Spleen (tissue), 7 donors: ENCODE data around the gene SHLD1.
"Not testable (repeated sequence)": the region's sequence is repeated elsewhere in the genome, so short reads cannot be mapped to it uniquely, and the experiment has no call there.

Experiments used
- POLR2A ChIP-seq, 3 donors: fragments of 450-650 bp; IDR thresholded peaks; one replicate each; pipeline ENCODE4 v1.5.1; 2017; ENCODE audit warnings: antibody characterized with exemption in 3 of 3, mild to moderate bottlenecking in 1 of 3
- POLR2AphosphoS5 ChIP-seq, 3 donors: sonication (generic); formaldehyde crosslinking; IDR thresholded peaks; one replicate each; pipeline ENCODE4 v1.5.1; 2017; ENCODE audit warnings: antibody characterized with exemption in 3 of 3
- TF ChIP-seq, protein P1 (sequence below), 11 experiments: fragments of 200-600 bp in 7 of 11; fragments of 450-650 bp in 4 of 11; sonication (generic) in 4 of 11; IDR thresholded peaks in 8 of 11; conservative IDR thresholded peaks in 3 of 11; 1 replicate in 7 of 11; 2 replicates in 4 of 11; pipeline versions ENCODE4 v1.4.0 to v1.8.0; 2016 to 2021; ENCODE audit warnings: antibody characterized with exemption in 11 of 11, inconsistent platforms in 4 of 11, mild to moderate bottlenecking in 1 of 11
- donor health status: DM: no; HTN: no; CAD: no; lungs with moderate emphysema.
- donor health status: DM: no; HTN: no; CAD: no.
- donor health status: DM: no; HTN: no; CAD: no.

DNA sequence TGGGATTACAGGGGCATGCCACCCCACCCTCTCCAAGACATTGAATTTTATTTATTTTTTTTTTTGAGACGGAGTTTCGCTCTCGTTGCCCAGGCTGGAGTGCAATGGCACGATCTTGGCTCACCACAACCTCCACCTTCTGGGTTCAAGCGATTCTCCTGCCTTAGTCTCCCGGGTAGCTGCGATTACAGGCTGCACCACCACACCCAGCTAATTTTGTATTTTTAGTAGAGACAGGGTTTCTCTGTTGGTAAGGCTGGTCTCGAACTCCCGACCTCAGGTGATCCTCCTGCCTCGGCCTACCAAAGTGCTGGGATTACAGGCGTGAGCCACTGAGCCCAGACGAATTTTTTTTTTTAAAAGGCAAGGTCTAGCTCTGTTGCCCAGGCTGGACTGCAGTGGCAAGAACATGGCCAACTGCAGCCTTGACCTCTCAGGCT lies 669 bp upstream of the SHLD1 start:
- TF ChIP-seq, protein P1, sequence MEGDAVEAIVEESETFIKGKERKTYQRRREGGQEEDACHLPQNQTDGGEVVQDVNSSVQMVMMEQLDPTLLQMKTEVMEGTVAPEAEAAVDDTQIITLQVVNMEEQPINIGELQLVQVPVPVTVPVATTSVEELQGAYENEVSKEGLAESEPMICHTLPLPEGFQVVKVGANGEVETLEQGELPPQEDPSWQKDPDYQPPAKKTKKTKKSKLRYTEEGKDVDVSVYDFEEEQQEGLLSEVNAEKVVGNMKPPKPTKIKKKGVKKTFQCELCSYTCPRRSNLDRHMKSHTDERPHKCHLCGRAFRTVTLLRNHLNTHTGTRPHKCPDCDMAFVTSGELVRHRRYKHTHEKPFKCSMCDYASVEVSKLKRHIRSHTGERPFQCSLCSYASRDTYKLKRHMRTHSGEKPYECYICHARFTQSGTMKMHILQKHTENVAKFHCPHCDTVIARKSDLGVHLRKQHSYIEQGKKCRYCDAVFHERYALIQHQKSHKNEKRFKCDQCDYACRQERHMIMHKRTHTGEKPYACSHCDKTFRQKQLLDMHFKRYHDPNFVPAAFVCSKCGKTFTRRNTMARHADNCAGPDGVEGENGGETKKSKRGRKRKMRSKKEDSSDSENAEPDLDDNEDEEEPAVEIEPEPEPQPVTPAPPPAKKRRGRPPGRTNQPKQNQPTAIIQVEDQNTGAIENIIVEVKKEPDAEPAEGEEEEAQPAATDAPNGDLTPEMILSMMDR (IDR thresholded peaks at IDR 0.05 in 8 of 11, conservative IDR thresholded peaks at IDR 0.05 in 3 of 11): not testable (repeated sequence)
- not testable (repeated sequence) for TF ChIP-seq POLR2A, POLR2AphosphoS5 (IDR thresholded peaks at IDR 0.05)
